Thyroid gland (tissue), 4 donors: ENCODE results near the gene C20orf202.

Experiments used
- CTCF ChIP-seq, 6 experiments: fragments of 200-600 bp in 3 of 6; fragments of 450-650 bp in 3 of 6; sonication (generic) in 3 of 6; IDR thresholded peaks; one replicate each; pipeline ENCODE4 v1.5.1; 2016 to 2019; ENCODE audit warnings: antibody characterized with exemption in 6 of 6, mild to moderate bottlenecking in 2 of 6, inconsistent platforms in 1 of 6, moderate library complexity in 1 of 6
- POLR2A ChIP-seq, 2 donors: fragments of 450-650 bp; IDR thresholded peaks; one replicate each; pipeline ENCODE4 v1.6.1; 2017; ENCODE audit warnings: antibody characterized with exemption in 2 of 2, mild to moderate bottlenecking in 2 of 2, moderate library complexity in 1 of 2

DNA sequence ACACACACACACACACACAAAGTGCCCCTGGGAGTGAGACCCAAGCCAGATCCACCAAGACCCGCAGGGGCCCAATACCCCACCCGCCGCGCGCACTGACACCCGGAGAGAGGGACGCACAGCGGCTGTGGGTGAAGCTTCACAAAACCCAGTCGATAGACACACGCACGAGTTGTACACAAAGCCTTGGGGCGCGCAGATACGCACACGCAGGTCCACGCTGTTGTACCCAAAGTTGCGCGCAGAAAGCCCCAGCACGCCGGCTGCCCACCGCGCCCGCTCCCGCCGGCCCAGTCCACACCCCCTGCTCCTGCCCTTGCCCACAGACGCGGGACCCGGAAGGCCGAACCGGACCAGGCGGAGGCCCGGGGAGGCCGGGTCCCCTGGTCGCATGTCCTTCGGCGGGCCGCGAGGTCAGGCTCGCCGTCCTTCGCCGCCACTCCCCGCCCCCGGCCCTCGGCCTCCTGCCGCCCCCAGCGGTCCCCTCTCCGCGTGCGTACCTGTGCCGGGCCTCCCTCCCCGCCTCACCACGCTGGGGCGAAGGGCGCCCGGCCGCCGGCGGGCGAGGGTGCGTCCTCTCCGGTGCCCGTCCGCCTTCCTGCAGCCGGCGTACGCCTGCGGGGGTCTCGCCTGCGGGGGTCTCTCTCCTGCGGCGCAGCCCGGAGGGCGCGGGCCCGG, 18.5 kb upstream of the C20orf202 start, which contains the start of gene TMEM74B:
- TF ChIP-seq CTCF (IDR thresholded peaks at IDR 0.05) = no peak
- TF ChIP-seq POLR2A (IDR thresholded peaks at IDR 0.05) = no peak
